ENCODE results near the gene ZNF74. TPM values are rescaled to one million over a fixed set of nuclear protein-coding genes. Genes with fewer than 3 reads are reported as not detected.

Gene ZNF74
- total and polyA plus RNA-seq, 2 donors (not counting 1 experiment from before 2014, with no cell fraction given) = 11.6 TPM

- ATAC-seq (ENCODE audit: low read depth) = no peak
- H3K27ac Mint-ChIP-seq = peak overlapping the region; percentile 46
Measured at GRCh38 chr22:20428496-20429253, 34.7 kb downstream of the ZNF74 start.

More at GRCh38 chr22:20428496-20429253, 34.7 kb downstream of the ZNF74 start:
- H3K27me3 Mint-ChIP-seq = peaks cover 45% of the 10 kb centered on the region
- peaks cover 12% of the 10 kb centered on the region for H4K20me1 ChIP-seq (ENCODE audit: control insufficient read depth, insufficient read depth, low read length, poor library complexity, severe bottlenecking)
- WGBS (ENCODE audit: insufficient coverage) = 35% methylated on average over 18 of the region's 23 CpGs
- peaks cover 38 to 52% of the 10 kb centered on the region in 2 donors for H3K4me1 ChIP-seq (ENCODE audit: control insufficient read depth in 2 of 2, insufficient read depth in 2 of 2, low read length in 2 of 2)
- H3K9me3 ChIP-seq (ENCODE audit: control extremely low read depth in 1 of 3, control insufficient read depth in 2 of 3, insufficient read depth in 1 of 3, low read length in 2 of 3) = peaks cover 0 to 30% (median 0%) of the 10 kb centered on the region in 3 donors
- TF ChIP-seq CTCF (IDR thresholded peaks at IDR 0.05) (no peak), EZH2 (IDR thresholded peaks at IDR 0.05; ENCODE audit: borderline replicate concordance, insufficient read depth, low read depth, low read length, poor library complexity, severe bottlenecking) (no peak)
- POLR2A ChIA-PET = interaction anchor here (0.6 to 1.2 kb wide), 4 partner anchors 21 to 797 kb away, joined by 3 to 13 read pairs (median 4); no protein-coding TSS in a partner anchor
- peak overlapping the region; percentile 68 for H3K9ac ChIP-seq (ENCODE audit: low read length)
- no peaks in the 10 kb centered on the region for H3K9me3 Mint-ChIP-seq (ENCODE audit: insufficient read depth)
- peaks cover 0 to 84% (median 33%) of the 10 kb centered on the region in 4 experiments for H3K27me3 ChIP-seq (replicated peaks in 1 of 4; ENCODE audit: control extremely low read depth in 1 of 4, control insufficient read depth in 3 of 4, insufficient read depth in 4 of 4, low read length in 3 of 4)
- H3K27ac ChIP-seq (ENCODE audit: low read length in 2 of 2) = no peak overlapping the region
- peak overlapping the region; percentile 78 for H2AFZ ChIP-seq (ENCODE audit: insufficient read depth, low read depth, low read length, poor library complexity, severe bottlenecking)
- H3K36me3 ChIP-seq (replicated peaks in 1 of 2; ENCODE audit: control extremely low read depth in 1 of 2, control insufficient read depth in 1 of 2, extremely low read depth in 1 of 2, insufficient read depth in 2 of 2, low read length in 1 of 2) = no peaks in the 10 kb centered on the region
- peak overlapping the region; percentile 90 for H3K4me3 Mint-ChIP-seq
- peaks cover 31% of the 10 kb centered on the region for H3K4me1 Mint-ChIP-seq
- peak overlapping the region; percentile 30 to 80 (median 68) for H3K4me3 ChIP-seq (ENCODE audit: control extremely low read depth in 1 of 5, extremely low read depth in 1 of 5, insufficient read depth in 1 of 5, low read depth in 2 of 5, low read length in 4 of 5)
- CTCF ChIA-PET = interaction anchor here (0.7 to 2.4 kb wide), 7 partner anchors 10 to 35 kb away, joined by 3 to 18 read pairs (median 3); no protein-coding TSS in a partner anchor
- intact Hi-C loops (cut with micrococcal nuclease) = loop anchor here (1.0 kb wide), 3 partner anchors 10 to 67 kb away; partner anchors contain the start of gene KLHL22
- H3K4me2 ChIP-seq (replicated peaks; ENCODE audit: low read depth, low read length, poor library complexity, severe bottlenecking) = peak overlapping the region; percentile 91
- no peak for DNase-seq
- H3K79me2 ChIP-seq (ENCODE audit: control insufficient read depth, insufficient read depth, low read length) = no peaks in the 10 kb centered on the region

All from B cell (primary cell).